A549 (cell line): Measurements from ENCODE around the gene NTM. TPM values are rescaled to one million over a fixed set of nuclear protein-coding genes. Genes with fewer than 3 reads are reported as not detected.

Experiments used
- ATAC-seq, 2 experiments: fragments of 200-7000 bp in 1 of 2; fragments of >200 bp in 1 of 2; cut with Nextera tagmentation in 1 of 2; cut with Tn5 transposase in 1 of 2; 3 replicates each; pipeline versions ENCODE4 v1.8.0 to v1.9.1; 2018 to 2020; ENCODE audit warnings: mild to moderate bottlenecking in 1 of 2, moderate library complexity in 1 of 2
- CTCF ChIA-PET: fragments of 300-600 bp; sonication (Branson Sonifier 250); formaldehyde crosslinking; extraction: SDS; loops from one replicate; lab custom pipeline; 2021; ENCODE audit warnings: antibody characterized with exemption, inconsistent platforms; lab: Yijun Ruan, JAX
- POLR2A ChIA-PET: fragments of 350-600 bp; formaldehyde crosslinking; extraction: SDS; loops from one replicate; lab custom pipeline; 2021; ENCODE audit warnings: antibody characterized with exemption, inconsistent platforms; lab: Yijun Ruan, JAX
- DNase-seq, 2 experiments: peaks; one replicate each; pipeline versions ENCODE4 v3.0.0 to v3.0.0-alpha.2; 2011 to 2016; ENCODE audit warnings: low read depth in 1 of 2, low spot score in 1 of 2
- FAIRE-seq: peaks from 2 replicates; lab custom pipeline; 2011; peaks lifted over from hg19 to GRCh38; lab: Jason Lieb, UNC
- H3K27ac ChIP-seq, 2 experiments: fragments of >200 bp; sonication (Bioruptor Twin); formaldehyde crosslinking; 3 replicates each; pipeline ENCODE4 v1.5.1; 2016 to 2017
- H3K4me1 ChIP-seq: fragments of >200 bp; sonication (Bioruptor Twin); formaldehyde crosslinking; 3 replicates; pipeline ENCODE4 v1.6.1; 2016
- H3K4me2 ChIP-seq: fragments of >200 bp; sonication (Bioruptor Twin); formaldehyde crosslinking; 3 replicates; pipeline ENCODE4 v1.6.1; 2016
- H3K4me3 ChIP-seq: fragments of >200 bp; sonication (Bioruptor Twin); formaldehyde crosslinking; 3 replicates; pipeline ENCODE4 v1.5.1; 2016
- H3K9me3 ChIP-seq: fragments of >200 bp; sonication (Bioruptor Twin); formaldehyde crosslinking; 3 replicates; pipeline ENCODE4 v1.6.1; 2016
- ATOH8 ChIP-seq: fragments of 250-450 bp; sonication (Bioruptor Pico); IDR thresholded peaks from 2 replicates; pipeline ENCODE4 v1.5.0; 2020; ENCODE audit warnings: low read depth, mild to moderate bottlenecking, moderate library complexity
- CEBPB ChIP-seq, 2 experiments: fragments of >200 bp in 1 of 2; sonication (Bioruptor Twin) in 1 of 2; formaldehyde crosslinking in 1 of 2; IDR thresholded peaks; 2 replicates each; pipeline ENCODE4 v1.6.1; 2012 to 2016
- CHD2 ChIP-seq: fragments of 150-350 bp; IDR thresholded peaks from 2 replicates; pipeline ENCODE4 v1.6.1; 2014; ENCODE audit warnings: low read length; ENCODE audit not compliant: partially characterized antibody
- CHD4 ChIP-seq: fragments of 200-600 bp; sonication (generic); IDR thresholded peaks from 2 replicates; pipeline ENCODE4 v1.6.1; 2016; ENCODE audit warnings: antibody characterized with exemption, mild to moderate bottlenecking, borderline replicate concordance
- EHMT2 ChIP-seq: fragments of 200-600 bp; sonication (generic); IDR thresholded peaks from 2 replicates; pipeline ENCODE4 v1.6.1; 2016; ENCODE audit warnings: antibody characterized with exemption, low read depth, mild to moderate bottlenecking, moderate library complexity
- ESRRA ChIP-seq: fragments of 150-350 bp; IDR thresholded peaks from 2 replicates; pipeline ENCODE4 v1.6.1; 2014; ENCODE audit warnings: mild to moderate bottlenecking, low read length, borderline replicate concordance
- FOXS1 ChIP-seq: fragments of 250-450 bp; sonication (Bioruptor Pico); IDR thresholded peaks from 2 replicates; pipeline ENCODE4 v1.5.0; 2020; ENCODE audit warnings: mild to moderate bottlenecking, moderate library complexity
- GATA3 ChIP-seq: IDR thresholded peaks from 2 replicates; pipeline ENCODE4 v1.6.1; 2012; ENCODE audit warnings: borderline replicate concordance
- HDAC2 ChIP-seq: fragments of 200-600 bp; sonication (generic); IDR thresholded peaks from 2 replicates; pipeline ENCODE4 v1.6.1; 2016
- HEYL ChIP-seq: fragments of 250-450 bp; sonication (Bioruptor Pico); IDR thresholded peaks from 2 replicates; pipeline ENCODE4 v1.8.0; 2021; ENCODE audit warnings: mild to moderate bottlenecking, moderate library complexity
- HOXB13 ChIP-seq: fragments of 250-450 bp; sonication (Bioruptor Pico); IDR thresholded peaks from 2 replicates; pipeline ENCODE4 v1.5.0; 2020; ENCODE audit warnings: low read depth, mild to moderate bottlenecking, moderate library complexity
- JUNB ChIP-seq: fragments of >200 bp; sonication (Bioruptor Twin); formaldehyde crosslinking; IDR thresholded peaks from 2 replicates; pipeline ENCODE4 v1.6.1; 2016
- KDM1A ChIP-seq: fragments of 200-600 bp; sonication (generic); IDR thresholded peaks from 2 replicates; pipeline ENCODE4 v1.6.1; 2016; ENCODE audit warnings: low read depth, mild to moderate bottlenecking
- KDM5A ChIP-seq: fragments of 200-600 bp; sonication (generic); IDR thresholded peaks from 2 replicates; pipeline ENCODE4 v1.6.1; 2016; ENCODE audit warnings: antibody characterized with exemption, mild to moderate bottlenecking
- NFE2L2 ChIP-seq: fragments of 150-350 bp; conservative IDR thresholded peaks from 2 replicates; pipeline ENCODE4 v1.6.1; 2014; ENCODE audit warnings: low read length
- NPAS2 ChIP-seq: fragments of 250-450 bp; sonication (Bioruptor Pico); IDR thresholded peaks from 2 replicates; pipeline ENCODE4 v1.8.0; 2022; ENCODE audit warnings: mild to moderate bottlenecking, moderate library complexity, borderline replicate concordance
- PHF8 ChIP-seq: fragments of 200-600 bp; sonication (generic); IDR thresholded peaks from 2 replicates; pipeline ENCODE4 v1.6.1; 2016; ENCODE audit warnings: low read depth, mild to moderate bottlenecking, antibody characterized with exemption, moderate library complexity, borderline replicate concordance
- POLR2A ChIP-seq: IDR thresholded peaks from 2 replicates; pipeline ENCODE4 v1.6.1; 2012; ENCODE audit warnings: mild to moderate bottlenecking, low read length
- POLR2AphosphoS2 ChIP-seq: conservative IDR thresholded peaks from 2 replicates; pipeline ENCODE4 v1.6.1; 2012; ENCODE audit warnings: low read length, improper control_type of control experiment, inconsistent platforms
- RNF2 ChIP-seq: fragments of 200-600 bp; sonication (generic); IDR thresholded peaks from 2 replicates; pipeline ENCODE4 v1.6.1; 2016; ENCODE audit warnings: low read depth, mild to moderate bottlenecking, antibody characterized with exemption, moderate library complexity, borderline replicate concordance
- USF2 ChIP-seq: fragments of 450-650 bp; IDR thresholded peaks from 2 replicates; pipeline ENCODE4 v1.6.1; 2014; ENCODE audit warnings: antibody characterized with exemption
- ZFP36 ChIP-seq: fragments of 450-650 bp; IDR thresholded peaks from 2 replicates; pipeline ENCODE4 v1.6.1; 2014; ENCODE audit warnings: borderline replicate concordance; ENCODE audit not compliant: partially characterized antibody
- ZSCAN20 ChIP-seq: fragments of 250-450 bp; sonication (Bioruptor Pico); IDR thresholded peaks from 2 replicates; pipeline ENCODE4 v1.8.0; 2022; ENCODE audit warnings: mild to moderate bottlenecking, moderate library complexity
- WGBS: methylation state at CpG from one replicate; pipeline ENCODE4 v1.1.6; 2017; ENCODE audit errors: missing lambda C conversion rate; 5-methylcytosine and 5-hydroxymethylcytosine counted together
- polyA plus RNA-seq, 4 experiments: library from polyadenylated mRNA; depleted of rRNA in 3 of 4; stranded (reverse); fragments of >200 nt; fragmentation: RNase III in 1 of 4; extraction: RNeasy Plus Mini Kit Qiagen cat#74134 plus additional on column Dnase treatment in 1 of 4; gene quantifications; 2 replicates in 3 of 4; 3 replicates in 1 of 4; pipeline ENCODE4 v1.2.3, GENCODE V29; 2011 to 2017

The NTM gene
- polyA plus RNA-seq, 2 of the 4 experiments (the other 2 are of a cell fraction), result not detected

- no peak for DNase-seq
- no peak for FAIRE-seq
- no peak overlapping the region for H3K27ac ChIP-seq
- H3K9me3 ChIP-seq, result no peaks in the 10 kb centered on the region; the same call in 2 of the 3 replicates
- WGBS, result 2% methylated on average over 3 of the region's 3 CpGs
- ChIA-PET POLR2A (no interaction called here), CTCF (no interaction called here)
- no peaks in the 10 kb centered on the region for H3K4me1 ChIP-seq
- TF ChIP-seq HEYL (CRISPR knock-in tag), result no peak
- no peak for TF ChIP-seq NPAS2 (CRISPR knock-in tag)
- TF ChIP-seq CHD2, result no peak
- no peak overlapping the region for H3K4me3 ChIP-seq
- no peak for ATAC-seq
- no peak overlapping the region for H3K4me2 ChIP-seq
Observed at GRCh38 chr11:131588057-131588456, 217.6 kb downstream of the NTM start.

- Histone ChIP-seq H3K9me3 (no peaks in the 10 kb centered on the region; the same call in 2 of the 3 replicates), H3K27ac (no peak overlapping the region), H3K4me2 (no peak overlapping the region), H3K4me1 (no peaks in the 10 kb centered on the region), H3K4me3 (no peak overlapping the region)
- DNase-seq (no peak), ATAC-seq (no peak), FAIRE-seq (no peak)
- ChIA-PET CTCF (no interaction called here), POLR2A (no interaction called here)
- no peak for TF ChIP-seq CHD4
- no peak for TF ChIP-seq JUNB
- TF ChIP-seq RNF2, result no peak
- 41% methylated on average over 4 of the region's 7 CpGs for WGBS
Observed at GRCh38 chr11:131591051-131591461, 220.6 kb downstream of the NTM start.

GRCh38 chr11:131592152-131592551 is 221.7 kb downstream of the NTM start:
- Histone ChIP-seq H3K27ac (no peak overlapping the region), H3K4me3 (no peak overlapping the region), H3K4me2 (no peak overlapping the region), H3K9me3 (no peaks in the 10 kb centered on the region), H3K4me1 (no peaks in the 10 kb centered on the region)
- TF ChIP-seq ZSCAN20, result no peak
- no peak for TF ChIP-seq NPAS2 (CRISPR knock-in tag)
- no peak for TF ChIP-seq USF2
- no peak for TF ChIP-seq CEBPB (IDR thresholded peaks at IDR 0.05)
- no peak for TF ChIP-seq POLR2A
- no peak for TF ChIP-seq POLR2AphosphoS2
- TF ChIP-seq GATA3, result no peak
- no peak for TF ChIP-seq HEYL (CRISPR knock-in tag)
- TF ChIP-seq NFE2L2, result no peak
- TF ChIP-seq CHD4, result no peak
- no peak for TF ChIP-seq ATOH8 (CRISPR knock-in tag)
- TF ChIP-seq ZFP36, result no peak
- TF ChIP-seq HDAC2, result no peak
- no peak for TF ChIP-seq ESRRA
- TF ChIP-seq FOXS1 (CRISPR knock-in tag), result no peak
- TF ChIP-seq KDM1A, result no peak
- TF ChIP-seq HOXB13 (CRISPR knock-in tag), result no peak
- no peak for TF ChIP-seq PHF8
- no peak for TF ChIP-seq EHMT2
- no peak for TF ChIP-seq KDM5A
- no peak for ATAC-seq
- CTCF ChIA-PET, result interaction anchor here (0.5 to 0.8 kb wide), 2 partner anchors 9 to 28 kb away, joined by 3 read pairs; no protein-coding TSS in a partner anchor
- POLR2A ChIA-PET, result no interaction called here
- no peak for FAIRE-seq
- WGBS, result 0% methylated on average over 2 of the region's 2 CpGs
- DNase-seq, result no peak
